GM18868 (cell line): ENCODE data around the gene GALNT7.
"Not testable (repeated sequence)": the region's sequence is repeated elsewhere in the genome, so short reads cannot be mapped to it uniquely, and the experiment has no call there.

ENCODE experiments used
- ATAC-seq: cut with Tn5 transposase; IDR thresholded peaks from one replicate; pipeline ENCODE4 v1.9.1; 2021; ENCODE audit warnings: mild to moderate bottlenecking, moderate library complexity; ENCODE audit not compliant: unreplicated experiment

GALNT7 gene

GRCh38 chr4:173192375-173193162, 24.0 kb downstream of the GALNT7 start:
- no peak for ATAC-seq

DNA sequence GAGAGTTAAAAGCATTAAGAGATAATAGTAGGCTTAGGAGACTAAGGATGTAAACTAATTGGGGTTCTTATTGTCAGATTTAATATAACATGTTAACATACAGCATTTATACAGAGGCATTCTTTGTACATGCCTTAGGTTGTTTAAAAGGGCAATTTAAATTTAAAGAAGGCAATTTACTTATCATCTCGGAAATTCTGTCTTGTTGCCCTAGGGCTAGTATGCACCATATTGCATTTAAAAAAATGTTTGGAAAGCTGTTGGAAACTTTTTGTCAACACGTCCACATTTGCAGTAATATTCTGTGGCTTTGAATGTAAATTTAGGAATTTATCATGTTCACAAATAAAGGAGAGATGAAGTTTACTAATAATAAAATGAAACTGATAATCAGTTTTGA, 25.5 kb downstream of the GALNT7 start:
- no peak for ATAC-seq

DNA sequence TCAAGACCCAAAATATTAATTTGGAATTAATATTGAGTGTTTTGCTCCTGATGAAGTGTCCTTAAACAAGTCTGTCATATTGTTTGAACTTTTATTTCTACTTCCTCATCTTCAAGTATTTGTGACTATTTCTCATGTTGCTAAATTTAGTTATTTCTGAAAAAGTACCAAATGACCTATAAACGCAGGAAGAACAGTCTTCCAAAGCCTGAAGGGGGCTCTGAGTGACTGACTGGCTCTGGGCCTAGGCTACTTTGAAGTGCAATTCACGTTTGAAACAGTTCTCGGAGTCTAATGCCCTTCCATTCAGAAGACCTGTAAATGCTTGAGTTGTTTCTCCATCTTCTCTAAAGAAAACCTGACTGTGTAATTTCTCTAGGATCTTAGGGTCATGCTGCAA, 26.5 kb downstream of the GALNT7 start:
- ATAC-seq, result peak; percentile 31

DNA sequence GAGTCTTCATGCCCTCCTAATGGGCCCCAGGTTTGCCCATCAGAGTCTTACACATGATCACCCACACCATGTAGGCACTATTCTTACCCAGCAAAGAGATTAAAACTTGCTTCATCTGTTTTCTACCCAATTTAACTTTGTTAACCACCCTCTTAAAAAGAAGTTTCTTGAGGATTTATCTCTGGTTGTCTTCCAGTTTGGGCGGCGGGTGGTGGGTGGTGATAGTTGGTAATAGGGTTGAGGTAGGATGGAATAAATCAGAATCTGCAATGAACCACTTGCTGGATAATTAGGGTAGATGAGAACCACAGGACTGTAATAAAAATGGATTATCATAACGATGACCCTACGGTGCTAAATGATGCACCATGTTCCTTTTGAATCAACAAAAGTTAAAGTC, 30.9 kb downstream of the GALNT7 start:
- ATAC-seq, result no peak

GRCh38 chr4:173200103-173200884, 31.7 kb downstream of the GALNT7 start:
- no peak for ATAC-seq

GRCh38 chr4:173202395-173202794, 33.8 kb downstream of the GALNT7 start:
- no peak for ATAC-seq

DNA sequence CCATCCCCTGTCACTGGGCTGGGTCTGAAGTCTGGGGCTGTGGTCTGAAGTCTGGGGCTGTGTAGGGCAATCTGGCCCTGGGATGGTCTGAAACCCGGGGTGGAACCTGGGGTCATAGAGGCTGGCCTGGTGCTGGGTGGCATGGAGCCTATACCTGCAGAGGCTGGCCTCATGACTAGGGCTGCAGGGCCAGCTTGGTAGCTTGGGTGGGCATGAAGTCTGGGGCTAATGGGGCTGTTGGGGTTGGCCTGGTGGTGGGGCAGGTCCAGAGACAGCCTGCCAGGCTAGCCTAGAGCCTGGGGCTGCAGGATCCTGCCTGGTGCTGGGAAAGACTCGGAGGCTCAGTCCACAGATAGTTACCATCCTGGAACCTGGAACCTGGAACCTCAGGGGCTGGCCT, 37.0 kb downstream of the GALNT7 start:
- no peak for ATAC-seq

GRCh38 chr4:173208420-173208819, 39.8 kb downstream of the GALNT7 start:
- no peak for ATAC-seq

DNA sequence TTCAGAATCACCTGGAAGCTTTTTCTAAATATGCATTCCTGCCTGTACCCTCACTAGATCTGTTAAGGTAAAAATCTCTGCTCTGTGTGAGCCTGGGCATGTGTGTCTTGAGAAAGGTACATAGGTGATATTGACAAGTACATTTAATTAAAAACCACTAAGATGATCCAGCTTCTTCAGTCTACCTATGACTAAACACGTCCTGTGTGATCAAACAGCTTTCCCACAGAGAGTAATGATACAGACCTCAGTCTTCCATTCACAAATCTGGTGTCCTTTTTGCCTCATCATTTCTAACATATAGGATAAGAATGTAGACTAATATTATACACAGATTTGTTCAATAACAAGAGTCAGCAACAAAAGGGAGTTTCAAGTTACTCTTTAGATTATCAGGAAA, 42.6 kb downstream of the GALNT7 start:
- ATAC-seq, result no peak

- peak; percentile 95 for ATAC-seq
These were observed 43.2 kb downstream of the GALNT7 start for GRCh38 chr4:173211838-173212237.

- ATAC-seq, result no peak
These were observed 43.8 kb downstream of the GALNT7 start for GRCh38 chr4:173212379-173212778.

DNA sequence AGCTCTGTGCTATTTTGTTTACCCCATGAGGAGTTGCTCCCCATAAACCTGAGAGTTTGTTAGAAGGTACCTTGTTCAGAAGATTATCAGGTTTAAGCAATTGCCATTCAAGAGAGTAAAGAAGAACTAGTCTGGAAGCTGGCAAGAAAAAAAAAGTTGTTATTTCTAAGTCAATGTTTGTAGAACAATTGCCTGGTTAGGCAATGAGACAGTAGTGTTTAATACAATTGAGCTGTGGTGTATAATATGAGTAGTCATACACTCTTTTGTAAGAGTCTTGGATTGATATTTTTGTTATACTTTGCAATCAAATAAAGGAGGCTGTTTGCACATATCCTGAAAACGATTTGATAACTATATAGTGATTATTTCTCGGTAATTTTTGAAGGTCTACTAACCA, 44.7 kb downstream of the GALNT7 start:
- ATAC-seq, result no peak

GRCh38 chr4:173214231-173214630, 45.6 kb downstream of the GALNT7 start:
- ATAC-seq, result no peak

DNA sequence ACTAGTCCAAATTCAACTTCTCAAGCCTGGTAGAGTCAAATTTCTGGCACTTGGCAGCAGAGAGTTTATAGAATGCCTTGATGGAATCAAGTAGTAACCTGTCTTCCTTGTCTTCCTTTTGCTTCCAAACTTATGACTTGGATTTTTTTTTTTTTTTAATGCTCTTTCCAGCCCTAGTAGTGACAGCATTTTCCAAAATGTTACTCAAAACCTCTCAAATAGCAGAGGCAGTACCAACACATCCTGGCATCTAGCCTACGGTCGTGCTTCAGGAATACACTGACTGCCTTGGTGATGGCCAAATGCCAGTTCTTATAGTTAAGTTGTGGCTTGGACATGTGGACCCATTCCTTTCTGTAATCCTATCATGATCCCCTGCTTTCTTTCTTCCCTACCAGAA, 46.0 kb downstream of the GALNT7 start:
- ATAC-seq, result no peak

GRCh38 chr4:173217075-173217474, 48.5 kb downstream of the GALNT7 start:
- no peak for ATAC-seq

GRCh38 chr4:173217727-173218126, 49.1 kb downstream of the GALNT7 start:
- no peak for ATAC-seq

GRCh38 chr4:173218411-173219125, 50.0 kb downstream of the GALNT7 start:
- peak; percentile 61 for ATAC-seq

- not testable (repeated sequence) for ATAC-seq
These were observed 50.5 kb downstream of the GALNT7 start for GRCh38 chr4:173219126-173219437.

DNA sequence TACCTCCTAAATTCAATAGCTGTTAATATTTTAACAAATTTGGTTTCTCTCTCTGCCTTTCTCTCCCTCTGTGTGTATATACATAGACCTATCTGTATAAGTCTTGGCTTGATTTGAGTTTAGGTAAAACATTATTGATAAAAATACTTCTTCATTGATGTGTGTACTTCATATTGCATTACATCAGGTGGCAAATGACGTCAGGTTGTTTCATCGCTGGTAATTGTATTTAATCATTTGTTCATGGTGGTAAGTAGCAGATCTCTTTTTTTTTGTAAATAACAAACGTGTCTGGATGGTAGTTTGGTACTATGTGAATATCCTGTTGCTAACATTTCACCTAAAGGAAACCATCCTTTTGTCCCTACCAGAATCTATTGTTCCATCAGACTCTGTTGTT, 55.1 kb downstream of the GALNT7 start:
- ATAC-seq, result no peak

DNA sequence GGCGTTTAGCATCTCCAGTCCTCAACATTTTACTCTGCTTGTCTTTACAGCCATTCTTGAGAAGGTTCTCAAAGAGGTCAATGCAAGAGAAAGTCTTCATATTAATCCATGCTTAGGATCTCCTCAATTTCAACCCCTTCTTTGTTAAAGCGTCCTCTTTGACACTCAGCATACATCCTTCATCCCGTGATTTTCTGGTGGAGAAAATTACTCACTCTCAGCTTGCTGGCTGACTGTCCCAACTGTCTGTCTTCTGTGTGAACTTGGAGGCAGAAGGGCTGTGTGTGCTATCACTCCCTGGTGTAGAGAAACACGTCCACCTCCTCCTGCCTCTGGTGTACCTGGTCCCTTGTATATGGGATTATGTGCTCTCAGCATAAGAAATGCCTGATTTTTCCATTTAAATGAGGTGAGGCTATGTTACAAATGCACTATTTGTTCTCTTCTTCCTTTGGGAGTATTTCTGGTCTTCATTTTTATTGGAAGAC, 57.8 kb downstream of the GALNT7 start:
- ATAC-seq, result no peak

DNA sequence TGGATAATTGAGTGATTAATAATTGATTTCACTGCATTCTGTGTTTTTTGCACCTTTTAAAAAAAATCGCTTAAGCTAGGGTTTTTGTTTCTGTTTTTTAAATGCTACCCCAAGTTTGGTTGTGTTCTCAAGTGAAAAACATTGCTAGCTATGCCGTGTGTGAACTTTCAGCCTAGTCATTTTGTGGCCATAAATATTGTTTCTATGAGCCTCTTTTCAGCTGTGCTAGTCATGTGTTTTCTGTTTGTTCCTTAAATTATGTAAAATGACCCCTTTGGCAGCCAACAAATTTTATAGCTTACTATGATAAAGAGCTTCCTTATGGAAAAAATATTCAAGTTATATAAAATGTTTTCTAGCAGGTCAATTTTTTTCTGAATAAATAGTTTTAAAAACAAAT, 59.1 kb downstream of the GALNT7 start:
- no peak for ATAC-seq

GRCh38 chr4:173230062-173230461, 61.5 kb downstream of the GALNT7 start:
- no peak for ATAC-seq
